Measurements from ENCODE around the gene NUP50.

Gene NUP50

GRCh38 chr22:45194686-45195085, 31.0 kb downstream of the NUP50 start:
- Histone ChIP-seq H3K27ac (replicated peaks) (no peak overlapping the region), H3K27me3 (ENCODE audit: insufficient read depth, poor library complexity, severe bottlenecking) (no peaks in the 10 kb centered on the region), H3K4me3 (replicated peaks; ENCODE audit: insufficient read depth, low read length) (no peak overlapping the region)
- no peak for TF ChIP-seq GABPA (IDR thresholded peaks at IDR 0.05; ENCODE audit: low read depth)
- peak; percentile 36; the same call in 1 of the 2 replicates for TF ChIP-seq POLR2AphosphoS5 (IDR thresholded peaks at IDR 0.05; ENCODE audit: low read depth)
- no peak for DNase-seq (ENCODE audit: low read depth in 1 of 2, low spot score in 1 of 2)

GRCh38 chr22:45195616-45196015, 31.9 kb downstream of the NUP50 start:
- no peaks in the 10 kb centered on the region for H3K27me3 ChIP-seq (ENCODE audit: insufficient read depth, poor library complexity, severe bottlenecking)
- no peak for TF ChIP-seq SPI1 (IDR thresholded peaks at IDR 0.05; ENCODE audit: borderline replicate concordance, low read depth)
- no peak for TF ChIP-seq CTCF (IDR thresholded peaks at IDR 0.05; ENCODE audit: insufficient read depth, low read length)
- TF ChIP-seq GABPA (IDR thresholded peaks at IDR 0.05; ENCODE audit: low read depth), result no peak
- no peak for TF ChIP-seq REST (IDR thresholded peaks at IDR 0.05; ENCODE audit: insufficient replicate concordance, low read depth)
- no peak; the same call in 1 of the 2 replicates for TF ChIP-seq POLR2AphosphoS5 (IDR thresholded peaks at IDR 0.05; ENCODE audit: low read depth)
- H3K4me3 ChIP-seq (replicated peaks; ENCODE audit: insufficient read depth, low read length), result no peak overlapping the region
- no peak for DNase-seq (ENCODE audit: low read depth in 1 of 2, low spot score in 1 of 2)
- H3K27ac ChIP-seq (replicated peaks), result no peak overlapping the region

GRCh38 chr22:45196308-45196707, 32.6 kb downstream of the NUP50 start:
- DNase-seq (ENCODE audit: low read depth in 1 of 2, low spot score in 1 of 2), result no peak
- Histone ChIP-seq H3K4me3 (replicated peaks; ENCODE audit: insufficient read depth, low read length) (no peak overlapping the region), H3K27me3 (ENCODE audit: insufficient read depth, poor library complexity, severe bottlenecking) (no peaks in the 10 kb centered on the region), H3K27ac (replicated peaks) (no peak overlapping the region)
- TF ChIP-seq SPI1 (IDR thresholded peaks at IDR 0.05; ENCODE audit: borderline replicate concordance, low read depth) (no peak), GABPA (IDR thresholded peaks at IDR 0.05; ENCODE audit: low read depth) (no peak), CTCF (IDR thresholded peaks at IDR 0.05; ENCODE audit: insufficient read depth, low read length) (no peak), POLR2AphosphoS5 (IDR thresholded peaks at IDR 0.05; ENCODE audit: low read depth) (no peak; the same call in 1 of the 2 replicates), REST (IDR thresholded peaks at IDR 0.05; ENCODE audit: insufficient replicate concordance, low read depth) (no peak)

- Histone ChIP-seq H3K27me3 (ENCODE audit: insufficient read depth, poor library complexity, severe bottlenecking) (no peaks in the 10 kb centered on the region), H3K4me3 (replicated peaks; ENCODE audit: insufficient read depth, low read length) (no peak overlapping the region), H3K27ac (replicated peaks) (no peak overlapping the region)
- TF ChIP-seq REST (IDR thresholded peaks at IDR 0.05; ENCODE audit: insufficient replicate concordance, low read depth) (no peak), SPI1 (IDR thresholded peaks at IDR 0.05; ENCODE audit: borderline replicate concordance, low read depth) (no peak), GABPA (IDR thresholded peaks at IDR 0.05; ENCODE audit: low read depth) (no peak)
- DNase-seq (ENCODE audit: low read depth in 1 of 2, low spot score in 1 of 2), result no peak
Measured at GRCh38 chr22:45196926-45197605, 33.3 kb downstream of the NUP50 start.

All from HL-60 (cell line).